K562 (cell line): ENCODE data around the gene BCAS1. TPM values are rescaled to one million over a fixed set of nuclear protein-coding genes. Genes with fewer than 3 reads are reported as not detected.

ENCODE experiments used
- ATAC-seq: fragments of 200-7000 bp; cut with Tn5 transposase; 3 replicates; pipeline ENCODE4 v1.9.1; 2020; ENCODE audit warnings: moderate library complexity
- BruUV-seq: library from RNA; stranded (reverse); fragments of 400-500 nt; replicated peaks from 2 replicates; lab custom pipeline; 2021; lab: Mats Ljungman, UMichigan
- CTCF ChIA-PET: fragments of 300-600 bp; formaldehyde crosslinking; extraction: SDS; loops from one replicate; lab custom pipeline; 2021; ENCODE audit warnings: low intra/inter-chr PET ratio; lab: Yijun Ruan, JAX
- POLR2A ChIA-PET: fragments of 300-600, 350-650 bp; sonication (Branson Sonifier 250); formaldehyde crosslinking; extraction: SDS; loops from one replicate; lab custom pipeline; 2021; ENCODE audit warnings: antibody characterized with exemption, inconsistent platforms; lab: Yijun Ruan, JAX
- DNase-seq, 4 experiments: peaks; one replicate each; pipeline versions ENCODE4 v3.0.0 to v3.0.0-alpha.2; 2011 to 2018; ENCODE audit warnings: low spot score in 3 of 4, mixed read lengths in 3 of 4; ENCODE audit errors: extremely low read depth in 1 of 4
- FAIRE-seq: peaks from 2 replicates; lab custom pipeline; 2011; peaks lifted over from hg19 to GRCh38; lab: Jason Lieb, UNC
- H2AFZ ChIP-seq: 2 replicates; pipeline ENCODE4 v1.6.0; 2011; ENCODE audit warnings: low read depth, low read length, control low read depth, inconsistent platforms
- H3K27ac ChIP-seq: fragments of 200-600 bp; 3 replicates; pipeline ENCODE4 v1.8.0; 2011; ENCODE audit warnings: low read depth, mild to moderate bottlenecking, control low read depth, inconsistent platforms, low read length, moderate library complexity, mixed read lengths; ENCODE audit errors: extremely low read depth
- H3K27me3 ChIP-seq, 2 experiments: fragments of 300-600 bp in 1 of 2; 2 replicates in 1 of 2; 3 replicates in 1 of 2; pipeline versions ENCODE4 v1.6.0 to v1.8.0; 2011; ENCODE audit warnings: inconsistent platforms in 2 of 2, low read length in 2 of 2, mild to moderate bottlenecking in 1 of 2, mixed read lengths in 1 of 2, moderate library complexity in 1 of 2; ENCODE audit not compliant: control insufficient read depth in 2 of 2, insufficient read depth in 2 of 2
- H3K36me3 ChIP-seq: fragments of 300-600 bp; 3 replicates; pipeline ENCODE4 v1.8.0; 2011; ENCODE audit warnings: mild to moderate bottlenecking, low read length, inconsistent platforms; ENCODE audit not compliant: control insufficient read depth, insufficient read depth
- H3K4me1 ChIP-seq, 2 experiments: fragments of 200-600 bp in 1 of 2; replicated peaks in 1 of 2; 2 replicates in 1 of 2; 3 replicates in 1 of 2; pipeline versions ENCODE4 v1.5.1 to v1.8.0; 2011; ENCODE audit warnings: inconsistent platforms in 2 of 2, low read length in 2 of 2, mild to moderate bottlenecking in 1 of 2, mixed read lengths in 1 of 2, moderate library complexity in 1 of 2; ENCODE audit not compliant: control insufficient read depth in 2 of 2, insufficient read depth in 2 of 2
- H3K4me2 ChIP-seq: 2 replicates; pipeline ENCODE4 v1.6.1; 2011; ENCODE audit warnings: low read length, control low read depth, inconsistent platforms, mixed read lengths; ENCODE audit not compliant: insufficient read depth
- H3K4me3 ChIP-seq: fragments of 200-600 bp; sonication (generic), shearing (Covaris generic); 2 replicates; pipeline ENCODE4 v1.5.1; 2016; ENCODE audit warnings: control low read depth, inconsistent platforms
- H3K79me2 ChIP-seq: fragments of 200-600 bp; 3 replicates; pipeline ENCODE4 v1.8.0; 2011; ENCODE audit warnings: low read length, inconsistent platforms; ENCODE audit not compliant: control insufficient read depth, insufficient read depth
- H3K9ac ChIP-seq, 2 experiments: 2 replicates each; pipeline versions ENCODE4 v1.6.0 to v1.6.1; 2011; ENCODE audit warnings: low read depth in 2 of 2, low read length in 2 of 2, control low read depth in 1 of 2, inconsistent platforms in 1 of 2, mild to moderate bottlenecking in 1 of 2, mixed read lengths in 1 of 2; ENCODE audit not compliant: insufficient read depth in 1 of 2
- H3K9me1 ChIP-seq: one replicate; pipeline ENCODE4 v1.6.0; 2011; ENCODE audit warnings: inconsistent platforms, mild to moderate bottlenecking, low read length, moderate library complexity; ENCODE audit not compliant: control insufficient read depth, insufficient read depth
- H3K9me3 ChIP-seq: replicated peaks from 2 replicates; pipeline ENCODE4 v1.5.1; 2011; ENCODE audit warnings: low read depth, low read length, inconsistent platforms; ENCODE audit not compliant: control insufficient read depth, insufficient read depth
- H4K20me1 ChIP-seq: replicated peaks from 2 replicates; pipeline ENCODE4 v1.6.1; 2011; ENCODE audit warnings: low read length, inconsistent platforms, mixed read lengths; ENCODE audit not compliant: control insufficient read depth, insufficient read depth
- EWSR1 ChIP-seq: fragments of 450-650 bp; IDR thresholded peaks from 2 replicates; pipeline ENCODE4 v1.6.1; 2018; ENCODE audit warnings: borderline replicate concordance, mild to moderate bottlenecking, low read depth, moderate library complexity; ENCODE audit not compliant: partially characterized antibody
- WGBS: fragments of 100-300 bp; shearing (Covaris generic); methylation state at CpG from one replicate; pipeline ENCODE4 v1.1.6; 2016; ENCODE audit warnings: low coverage, mixed read lengths; ENCODE audit not compliant: insufficient coverage; ENCODE audit errors: missing lambda C conversion rate; 5-methylcytosine and 5-hydroxymethylcytosine counted together
- in situ Hi-C: fragments of 300-500 bp; cut with MboI; formaldehyde crosslinking; loops from 4 replicates; pipeline ENCODE4 v1.15.0; 2018; ENCODE audit warnings: inconsistent platforms, mixed read lengths
- intact Hi-C: fragments of 100-400 bp; cut with micrococcal nuclease; formaldehyde crosslinking; loops from 2 replicates; pipeline ENCODE4 v1.14.2; 2022
- polyA plus RNA-seq, 8 experiments: library from polyadenylated mRNA; depleted of rRNA in 4 of 8; stranded (reverse) in 5 of 8; unstranded in 3 of 8; fragments of >200 nt; fragmentation: Nextera tagmentation in 2 of 8; fragmentation: Illumina TruSeq in 1 of 8; extraction: Ambion mirVana in 2 of 8; extraction: Trizol in 1 of 8; gene quantifications; 2 replicates each; pipeline versions ENCODE4 v1.2.1 to v1.2.3, GENCODE V29; 2011 to 2014; ENCODE audit warnings: inconsistent platforms in 1 of 8, missing spikeins in 1 of 8
- total RNA-seq, 7 experiments: library from RNA; depleted of rRNA in 6 of 7; stranded (reverse); fragments of >200 nt in 6 of 7; fragmentation: Illumina TruSeq in 2 of 7; extraction: Trizol in 2 of 7; gene quantifications; 2 replicates each; pipeline versions ENCODE4 v1.2.1 to v1.2.3, GENCODE V29; 2011 to 2021; ENCODE audit warnings: low replicate concordance in 1 of 7
- TF ChIP-seq, protein P1 (sequence below), 3 experiments: fragments of 200-800 bp in 1 of 3; fragments of 250-450 bp in 1 of 3; fragments of 450-650 bp in 1 of 3; sonication (Bioruptor Pico) in 1 of 3; sonication (Bioruptor generic) in 1 of 3; formaldehyde crosslinking in 1 of 3; IDR thresholded peaks; 2 replicates each; pipeline versions ENCODE4 v1.6.1 to v1.8.0; 2016 to 2022; ENCODE audit warnings: mild to moderate bottlenecking in 2 of 3, missing genetic modification characterization in 2 of 3, missing compliant biosample characterization in 1 of 3, moderate library complexity in 1 of 3
- TF ChIP-seq, protein P2 (sequence below): sonication (generic); formaldehyde crosslinking; IDR thresholded peaks from 2 replicates; pipeline ENCODE4 v1.8.0; 2022; ENCODE audit warnings: missing genetic modification reagents, mild to moderate bottlenecking, borderline replicate concordance

The BCAS1 gene
- total and polyA plus RNA-seq, 9 of the 15 experiments (the other 6 are each of a cell fraction or from before 2014, with no cell fraction given): 0.18 to 2.3 (median 0.93) TPM

DNA sequence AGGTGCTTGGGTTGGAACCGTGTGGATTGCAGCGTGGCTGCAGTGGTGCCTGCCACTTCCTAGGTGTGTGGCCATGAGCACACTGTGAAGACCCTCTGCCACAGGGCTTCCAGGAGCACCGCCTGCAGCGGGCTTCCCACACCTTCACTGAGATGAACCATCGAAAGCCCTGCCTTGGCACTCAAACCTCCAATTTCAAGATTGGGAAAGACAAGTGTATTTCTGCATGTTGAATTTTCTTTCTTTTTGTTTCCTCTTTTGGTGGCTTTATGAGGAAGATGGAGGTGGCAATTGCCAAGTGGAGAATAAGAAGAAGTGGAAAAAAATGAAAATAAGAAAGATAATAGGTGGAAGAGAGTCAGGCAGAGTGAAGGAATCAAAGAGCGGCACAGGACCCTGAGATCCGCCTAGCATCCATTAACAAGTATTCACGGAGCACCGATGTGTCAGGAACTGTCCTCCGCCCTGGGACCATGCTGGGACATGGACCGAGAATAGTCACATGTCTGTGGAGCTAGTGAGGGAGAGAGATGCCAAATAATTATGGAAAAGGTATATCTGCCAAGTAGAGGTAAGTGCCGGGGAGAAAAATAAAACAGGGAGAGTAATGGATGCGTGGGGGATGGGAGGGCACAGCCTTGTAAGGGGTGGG lies 159.9 kb downstream of the BCAS1 start:
- FAIRE-seq: no peak
- intact Hi-C loops (no loop called here), in situ Hi-C loops (no loop called here)
- TF ChIP-seq, protein P1, sequence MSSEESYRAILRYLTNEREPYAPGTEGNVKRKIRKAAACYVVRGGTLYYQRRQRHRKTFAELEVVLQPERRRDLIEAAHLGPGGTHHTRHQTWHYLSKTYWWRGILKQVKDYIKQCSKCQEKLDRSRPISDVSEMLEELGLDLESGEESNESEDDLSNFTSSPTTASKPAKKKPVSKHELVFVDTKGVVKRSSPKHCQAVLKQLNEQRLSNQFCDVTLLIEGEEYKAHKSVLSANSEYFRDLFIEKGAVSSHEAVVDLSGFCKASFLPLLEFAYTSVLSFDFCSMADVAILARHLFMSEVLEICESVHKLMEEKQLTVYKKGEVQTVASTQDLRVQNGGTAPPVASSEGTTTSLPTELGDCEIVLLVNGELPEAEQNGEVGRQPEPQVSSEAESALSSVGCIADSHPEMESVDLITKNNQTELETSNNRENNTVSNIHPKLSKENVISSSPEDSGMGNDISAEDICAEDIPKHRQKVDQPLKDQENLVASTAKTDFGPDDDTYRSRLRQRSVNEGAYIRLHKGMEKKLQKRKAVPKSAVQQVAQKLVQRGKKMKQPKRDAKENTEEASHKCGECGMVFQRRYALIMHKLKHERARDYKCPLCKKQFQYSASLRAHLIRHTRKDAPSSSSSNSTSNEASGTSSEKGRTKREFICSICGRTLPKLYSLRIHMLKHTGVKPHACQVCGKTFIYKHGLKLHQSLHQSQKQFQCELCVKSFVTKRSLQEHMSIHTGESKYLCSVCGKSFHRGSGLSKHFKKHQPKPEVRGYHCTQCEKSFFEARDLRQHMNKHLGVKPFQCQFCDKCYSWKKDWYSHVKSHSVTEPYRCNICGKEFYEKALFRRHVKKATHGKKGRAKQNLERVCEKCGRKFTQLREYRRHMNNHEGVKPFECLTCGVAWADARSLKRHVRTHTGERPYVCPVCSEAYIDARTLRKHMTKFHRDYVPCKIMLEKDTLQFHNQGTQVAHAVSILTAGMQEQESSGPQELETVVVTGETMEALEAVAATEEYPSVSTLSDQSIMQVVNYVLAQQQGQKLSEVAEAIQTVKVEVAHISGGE (CRISPR knock-in tag; IDR thresholded peaks at IDR 0.05): peak in 1 of 3 experiments; percentile 11; a peak in 2 of 6 replicates
- TF ChIP-seq EWSR1: peak; percentile 2
- TF ChIP-seq, protein P2, sequence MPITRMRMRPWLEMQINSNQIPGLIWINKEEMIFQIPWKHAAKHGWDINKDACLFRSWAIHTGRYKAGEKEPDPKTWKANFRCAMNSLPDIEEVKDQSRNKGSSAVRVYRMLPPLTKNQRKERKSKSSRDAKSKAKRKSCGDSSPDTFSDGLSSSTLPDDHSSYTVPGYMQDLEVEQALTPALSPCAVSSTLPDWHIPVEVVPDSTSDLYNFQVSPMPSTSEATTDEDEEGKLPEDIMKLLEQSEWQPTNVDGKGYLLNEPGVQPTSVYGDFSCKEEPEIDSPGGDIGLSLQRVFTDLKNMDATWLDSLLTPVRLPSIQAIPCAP (CRISPR knock-in tag): no peak
- H3K4me2 ChIP-seq: no peak overlapping the region
- CTCF ChIA-PET: no interaction called here
- no TSS peak for BruUV-seq
- no peaks in the 10 kb centered on the region for H3K27me3 ChIP-seq
- H3K36me3 ChIP-seq: no peaks in the 10 kb centered on the region
- no peak overlapping the region for H3K27ac ChIP-seq
- no peaks in the 10 kb centered on the region for H3K79me2 ChIP-seq
- no peak overlapping the region for H2AFZ ChIP-seq
- no peak for ATAC-seq
- no peaks in the 10 kb centered on the region for H3K9me1 ChIP-seq
- no peak overlapping the region for H3K4me3 ChIP-seq
- WGBS: 98% methylated on average over 13 of the region's 13 CpGs
- no peaks in the 10 kb centered on the region for H3K9me3 ChIP-seq
- no peaks in the 10 kb centered on the region for H4K20me1 ChIP-seq
- no peak overlapping the region for H3K9ac ChIP-seq
- POLR2A ChIA-PET: no interaction called here
- H3K4me1 ChIP-seq: peaks cover 21 to 37% of the 10 kb centered on the region in 2 experiments; a peak in 4 of 5 replicates
- DNase-seq: no peak
